Measurements from ENCODE around the gene UBR3.

DNA sequence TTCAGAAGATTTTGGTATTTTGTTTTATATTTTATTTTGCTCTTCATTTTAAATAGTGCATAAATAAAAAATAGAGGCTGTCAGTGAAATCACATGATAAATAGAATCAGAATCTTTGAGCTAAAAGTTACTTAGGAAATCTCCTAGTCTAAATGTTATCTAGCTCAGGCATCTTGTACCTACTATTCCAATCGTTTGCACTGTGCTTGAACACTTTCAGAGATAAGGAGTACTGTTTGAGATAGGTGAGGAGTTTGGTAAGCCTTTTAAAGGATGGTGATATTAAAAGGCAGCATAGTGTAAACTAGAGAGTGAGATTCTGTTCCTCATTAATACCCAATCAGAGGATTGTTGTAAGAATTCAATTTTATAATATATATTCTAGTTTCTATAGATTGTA is 193.5 kb downstream of the UBR3 start:
- TF ChIP-seq, protein P1, sequence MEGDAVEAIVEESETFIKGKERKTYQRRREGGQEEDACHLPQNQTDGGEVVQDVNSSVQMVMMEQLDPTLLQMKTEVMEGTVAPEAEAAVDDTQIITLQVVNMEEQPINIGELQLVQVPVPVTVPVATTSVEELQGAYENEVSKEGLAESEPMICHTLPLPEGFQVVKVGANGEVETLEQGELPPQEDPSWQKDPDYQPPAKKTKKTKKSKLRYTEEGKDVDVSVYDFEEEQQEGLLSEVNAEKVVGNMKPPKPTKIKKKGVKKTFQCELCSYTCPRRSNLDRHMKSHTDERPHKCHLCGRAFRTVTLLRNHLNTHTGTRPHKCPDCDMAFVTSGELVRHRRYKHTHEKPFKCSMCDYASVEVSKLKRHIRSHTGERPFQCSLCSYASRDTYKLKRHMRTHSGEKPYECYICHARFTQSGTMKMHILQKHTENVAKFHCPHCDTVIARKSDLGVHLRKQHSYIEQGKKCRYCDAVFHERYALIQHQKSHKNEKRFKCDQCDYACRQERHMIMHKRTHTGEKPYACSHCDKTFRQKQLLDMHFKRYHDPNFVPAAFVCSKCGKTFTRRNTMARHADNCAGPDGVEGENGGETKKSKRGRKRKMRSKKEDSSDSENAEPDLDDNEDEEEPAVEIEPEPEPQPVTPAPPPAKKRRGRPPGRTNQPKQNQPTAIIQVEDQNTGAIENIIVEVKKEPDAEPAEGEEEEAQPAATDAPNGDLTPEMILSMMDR (conservative IDR thresholded peaks at IDR 0.05; ENCODE audit: low read depth, low read length), result no peak
- TF ChIP-seq, protein P2, sequence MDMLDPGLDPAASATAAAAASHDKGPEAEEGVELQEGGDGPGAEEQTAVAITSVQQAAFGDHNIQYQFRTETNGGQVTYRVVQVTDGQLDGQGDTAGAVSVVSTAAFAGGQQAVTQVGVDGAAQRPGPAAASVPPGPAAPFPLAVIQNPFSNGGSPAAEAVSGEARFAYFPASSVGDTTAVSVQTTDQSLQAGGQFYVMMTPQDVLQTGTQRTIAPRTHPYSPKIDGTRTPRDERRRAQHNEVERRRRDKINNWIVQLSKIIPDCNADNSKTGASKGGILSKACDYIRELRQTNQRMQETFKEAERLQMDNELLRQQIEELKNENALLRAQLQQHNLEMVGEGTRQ (IDR thresholded peaks at IDR 0.05; ENCODE audit: low read depth, low read length), result no peak
- TF ChIP-seq POLR2A (IDR thresholded peaks at IDR 0.05; ENCODE audit: low read depth, low read length) (no peak), CEBPB (IDR thresholded peaks at IDR 0.05; ENCODE audit: low read depth, low read length) (no peak), NFE2L2 (IDR thresholded peaks at IDR 0.05; ENCODE audit: low read depth, low read length) (no peak), RFX5 (IDR thresholded peaks at IDR 0.05; ENCODE audit: low read depth, low read length) (no peak), FOS (IDR thresholded peaks at IDR 0.05; ENCODE audit: low read depth, low read length) (no peak), MAZ (IDR thresholded peaks at IDR 0.05; ENCODE audit: borderline replicate concordance, low read depth, low read length) (no peak), RAD21 (IDR thresholded peaks at IDR 0.05; ENCODE audit: low read length) (no peak), MXI1 (IDR thresholded peaks at IDR 0.05; ENCODE audit: borderline replicate concordance, low read depth, low read length) (no peak), CHD1 (IDR thresholded peaks at IDR 0.05; ENCODE audit: low read depth, low read length) (no peak)
- TF ChIP-seq, protein P3, sequence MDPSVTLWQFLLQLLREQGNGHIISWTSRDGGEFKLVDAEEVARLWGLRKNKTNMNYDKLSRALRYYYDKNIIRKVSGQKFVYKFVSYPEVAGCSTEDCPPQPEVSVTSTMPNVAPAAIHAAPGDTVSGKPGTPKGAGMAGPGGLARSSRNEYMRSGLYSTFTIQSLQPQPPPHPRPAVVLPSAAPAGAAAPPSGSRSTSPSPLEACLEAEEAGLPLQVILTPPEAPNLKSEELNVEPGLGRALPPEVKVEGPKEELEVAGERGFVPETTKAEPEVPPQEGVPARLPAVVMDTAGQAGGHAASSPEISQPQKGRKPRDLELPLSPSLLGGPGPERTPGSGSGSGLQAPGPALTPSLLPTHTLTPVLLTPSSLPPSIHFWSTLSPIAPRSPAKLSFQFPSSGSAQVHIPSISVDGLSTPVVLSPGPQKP (IDR thresholded peaks at IDR 0.05; ENCODE audit: borderline replicate concordance, low read depth, low read length), result no peak
